NCI-H146 (cell line): Measurements from ENCODE around the gene SWT1.
A peak's percentile ranks its signal among the peaks of the same experiment; 100 is the strongest.
"Not testable (repeated sequence)": the region's sequence is repeated elsewhere in the genome, so short reads cannot be mapped to it uniquely, and the experiment has no call there.

Experiments
- DNase-seq: peaks from one replicate; lab custom pipeline; 2025; lab: John Stamatoyannopoulos, UW

SWT1 gene

DNA sequence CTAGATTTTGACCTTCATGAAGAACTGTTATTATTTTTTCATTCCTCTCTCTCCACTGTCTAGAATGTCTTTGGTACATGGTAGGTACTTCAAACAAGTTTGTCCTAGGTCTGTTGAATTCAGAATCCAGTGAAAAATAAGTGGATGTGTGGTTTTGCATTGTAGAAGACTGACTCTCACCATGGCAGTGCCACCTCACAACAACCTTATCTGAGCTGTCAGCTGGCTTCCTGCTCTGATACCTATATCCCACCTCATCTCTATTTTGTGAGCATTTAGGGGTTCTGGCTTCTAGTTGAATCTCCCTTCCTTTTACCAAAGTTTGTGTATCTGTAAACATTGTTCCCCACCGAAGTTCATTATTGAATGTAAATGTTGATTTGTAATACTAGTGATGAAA, 9.1 kb downstream of the SWT1 start:
- no peak for DNase-seq

DNA sequence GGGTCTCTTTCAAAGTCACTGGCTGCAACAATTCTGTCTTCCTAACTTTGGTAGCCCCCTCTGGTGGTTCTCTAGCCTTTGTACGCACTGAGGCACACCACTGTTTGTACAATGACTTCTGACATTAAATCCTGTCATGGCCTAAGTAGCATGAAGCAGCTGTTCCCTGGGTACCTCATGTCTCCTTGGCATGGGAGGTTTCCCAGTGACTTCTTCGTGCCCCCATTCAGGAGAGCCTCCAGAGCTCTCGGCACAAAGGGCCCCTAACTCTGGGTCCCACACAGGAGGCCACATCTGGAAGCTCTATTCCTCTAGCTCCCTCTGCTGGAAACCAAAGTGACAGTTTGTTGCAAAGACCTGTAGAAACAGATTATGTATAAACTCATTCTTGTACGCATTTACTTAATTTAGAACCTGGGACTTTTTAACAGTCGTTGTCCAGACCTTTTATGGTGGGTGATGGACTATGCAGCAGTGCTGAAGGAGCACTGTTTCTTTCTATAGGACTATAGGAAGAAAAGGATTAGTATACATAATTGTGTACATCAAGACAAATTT, 13.4 kb downstream of the SWT1 start:
- DNase-seq, result peak; percentile 58

DNA sequence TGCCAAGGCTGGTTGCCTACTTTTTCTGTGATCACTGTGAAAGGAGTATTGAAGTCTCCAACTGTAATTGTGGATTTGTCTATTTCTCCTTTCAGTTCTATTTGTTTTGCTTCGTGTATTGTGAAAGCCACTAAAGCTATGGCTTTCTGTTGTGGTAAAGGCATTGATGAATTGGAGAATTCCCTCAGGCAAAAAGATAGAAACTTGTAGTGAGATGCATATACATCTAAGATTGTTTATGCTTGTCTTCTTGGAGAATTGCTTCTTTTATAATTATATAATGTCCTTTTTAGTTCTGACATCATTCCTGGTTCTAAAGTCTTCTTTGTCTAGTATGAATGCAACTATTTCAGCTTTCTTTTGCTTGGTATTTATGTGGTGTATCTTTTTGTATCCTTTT, 36.8 kb downstream of the SWT1 start:
- DNase-seq, result no peak

DNA sequence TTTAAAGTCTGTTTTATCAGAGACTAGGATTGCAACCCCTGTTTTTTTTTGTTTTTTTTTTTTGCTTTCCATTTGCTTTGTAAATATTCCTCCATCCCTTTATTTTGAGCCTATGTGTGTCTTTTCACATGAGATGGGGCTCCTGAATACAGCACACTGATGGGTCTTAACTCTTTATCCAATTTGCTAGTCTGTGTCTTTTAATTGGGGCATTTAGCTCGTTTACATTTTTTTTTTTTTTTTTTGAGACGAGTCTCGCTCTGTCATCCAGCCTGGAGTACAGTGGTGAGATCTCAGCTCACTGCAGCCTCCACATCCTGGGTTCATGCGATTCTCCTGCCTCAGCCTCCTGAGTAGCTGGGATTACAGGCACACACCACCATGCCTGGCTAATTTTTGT, 41.7 kb downstream of the SWT1 start:
- DNase-seq, result not testable (repeated sequence)

DNA sequence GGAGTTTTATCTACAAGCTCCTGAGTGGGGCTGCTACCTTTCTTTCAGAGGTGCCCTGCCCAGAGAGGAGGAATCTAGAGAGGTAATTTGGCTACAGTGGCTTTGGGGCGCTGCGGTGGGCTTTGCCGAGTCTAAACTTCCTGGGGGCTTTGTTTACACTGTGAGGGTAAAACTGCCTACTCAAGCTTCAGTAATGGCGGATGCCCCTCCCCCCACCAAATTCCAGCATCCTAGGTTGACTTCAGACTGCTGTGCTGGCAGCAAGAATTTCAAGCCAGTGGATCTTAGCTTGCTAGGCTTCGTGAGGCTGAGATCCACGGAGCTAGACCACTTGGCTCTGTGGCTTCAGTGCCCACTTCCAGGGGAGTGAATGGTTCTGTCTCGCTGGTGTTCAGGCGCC, 43.9 kb downstream of the SWT1 start:
- DNase-seq, result no peak

GRCh38 chr1:185207170-185207569, 50.2 kb downstream of the SWT1 start:
- DNase-seq, result no peak

- DNase-seq, result no peak
Observed at GRCh38 chr1:185207980-185208602, 51.1 kb downstream of the SWT1 start.

DNA sequence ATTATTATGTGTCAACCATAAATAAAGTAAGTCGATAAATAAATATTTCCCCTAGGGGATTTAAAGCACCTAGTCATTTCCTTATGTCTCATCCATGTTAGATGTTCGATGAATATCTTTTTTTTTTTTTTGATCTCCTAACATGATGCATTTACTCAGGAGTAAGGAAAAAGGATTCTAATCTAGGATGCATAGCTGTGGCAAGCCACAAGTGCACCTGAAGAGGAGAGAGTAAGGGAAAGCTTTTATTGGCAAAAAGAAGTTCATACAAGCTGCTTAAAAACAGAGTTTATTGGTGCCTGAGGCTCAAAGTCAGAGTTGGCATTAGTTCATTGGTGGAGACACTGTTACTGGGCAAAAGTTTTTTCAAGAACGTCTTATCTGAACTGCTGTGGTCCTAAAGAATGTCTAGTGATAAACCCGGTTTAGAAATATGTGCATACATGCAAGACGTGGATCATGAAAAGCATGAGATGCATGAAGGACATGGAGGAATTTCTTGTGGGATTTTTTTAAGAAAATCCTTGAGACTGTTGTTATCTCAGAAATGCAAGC, 51.7 kb downstream of the SWT1 start:
- DNase-seq, result no peak

- DNase-seq, result not testable (repeated sequence)
Observed at GRCh38 chr1:185209357-185209756, 52.4 kb downstream of the SWT1 start.

- DNase-seq, result no peak
Observed at GRCh38 chr1:185213091-185213490, 56.1 kb downstream of the SWT1 start.

GRCh38 chr1:185215911-185216310, 58.9 kb downstream of the SWT1 start:
- no peak for DNase-seq

- DNase-seq, result no peak
Observed at GRCh38 chr1:185224132-185224531, 67.2 kb downstream of the SWT1 start.

GRCh38 chr1:185227161-185227560, 70.2 kb downstream of the SWT1 start:
- DNase-seq, result no peak

GRCh38 chr1:185228979-185229378, 72.0 kb downstream of the SWT1 start:
- DNase-seq, result no peak

DNA sequence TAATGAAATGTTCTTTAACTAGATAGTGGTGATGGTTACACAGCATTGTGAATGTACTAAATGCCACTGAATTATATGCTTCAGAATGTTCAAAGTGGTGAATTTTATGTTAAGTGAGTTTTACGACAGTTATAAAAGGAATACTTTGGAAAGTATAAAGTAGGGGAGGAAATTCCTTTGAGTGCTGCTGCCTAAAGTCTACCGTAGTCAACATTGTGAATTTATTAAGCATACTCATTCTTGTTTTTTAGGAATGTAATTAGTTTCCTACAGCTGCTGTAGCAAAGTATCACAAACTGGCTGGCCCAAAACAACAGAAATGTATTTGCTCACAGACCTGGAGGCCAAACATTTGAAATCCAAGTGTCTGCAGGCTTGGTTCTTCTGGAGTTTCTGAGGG, 73.0 kb downstream of the SWT1 start:
- no peak for DNase-seq

GRCh38 chr1:185232874-185233273, 75.9 kb downstream of the SWT1 start:
- DNase-seq, result no peak

DNA sequence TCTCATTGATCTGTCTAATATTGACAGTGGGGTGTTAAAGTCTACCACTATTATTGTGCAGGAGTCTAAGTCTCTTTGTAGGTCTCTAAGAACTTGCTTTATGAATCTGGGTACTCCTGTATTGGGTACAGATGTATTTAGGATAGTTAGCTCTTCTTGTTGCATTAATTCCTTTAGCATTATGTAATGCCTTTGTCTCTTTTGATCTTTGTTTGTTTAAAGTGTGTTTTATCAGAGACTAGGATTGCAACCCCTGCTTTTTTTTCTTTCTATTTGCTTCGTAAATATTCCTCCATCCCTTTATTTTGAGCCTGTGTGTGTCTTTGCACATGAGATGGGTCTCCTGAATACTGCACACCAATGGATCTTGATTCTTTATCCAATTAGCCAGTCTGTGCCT, 77.2 kb downstream of the SWT1 start:
- DNase-seq, result not testable (repeated sequence)

GRCh38 chr1:185237176-185237575, 80.2 kb downstream of the SWT1 start:
- not testable (repeated sequence) for DNase-seq

DNA sequence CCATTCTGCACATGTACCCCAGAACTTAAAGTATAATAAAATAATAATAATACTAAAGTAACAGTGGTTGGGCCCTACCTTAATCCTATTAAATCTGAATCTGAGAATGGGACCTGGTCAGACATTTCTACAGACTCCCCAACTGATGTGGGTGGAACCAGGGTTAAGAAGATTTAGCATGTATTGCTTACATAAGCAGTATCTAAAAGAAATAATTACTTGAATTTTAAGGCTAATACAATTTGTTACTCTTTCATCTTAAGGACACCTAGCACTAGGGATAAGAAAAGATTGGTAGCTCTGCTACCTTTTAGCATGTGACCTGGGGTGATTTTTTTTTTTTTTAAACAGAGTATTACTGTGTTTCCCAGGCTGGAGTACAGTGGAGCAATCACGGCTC, 80.7 kb downstream of the SWT1 start:
- DNase-seq, result no peak

- no peak for DNase-seq
Observed at GRCh38 chr1:185238447-185238846, 81.5 kb downstream of the SWT1 start.

- DNase-seq, result no peak
Observed at GRCh38 chr1:185239861-185240260, 82.9 kb downstream of the SWT1 start.

DNA sequence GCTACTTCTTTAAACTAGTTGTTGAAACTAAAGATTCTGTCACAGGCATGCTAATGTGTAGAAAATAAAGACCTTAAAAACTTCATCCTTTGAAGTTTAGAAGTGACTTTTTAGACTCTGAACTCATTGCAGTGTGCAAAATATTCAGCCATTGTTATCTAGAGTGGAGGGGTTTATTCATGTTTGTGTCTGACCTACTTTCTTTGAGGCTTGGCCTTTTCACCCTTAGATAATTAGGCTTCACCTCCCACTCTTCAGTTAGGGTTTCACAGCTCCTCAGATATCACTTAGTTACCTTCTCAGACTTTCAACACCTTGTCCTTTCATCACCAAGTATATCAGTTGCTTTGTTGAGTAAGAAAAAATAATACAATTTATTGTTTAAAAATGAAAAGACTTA, 84.2 kb downstream of the SWT1 start:
- no peak for DNase-seq

DNA sequence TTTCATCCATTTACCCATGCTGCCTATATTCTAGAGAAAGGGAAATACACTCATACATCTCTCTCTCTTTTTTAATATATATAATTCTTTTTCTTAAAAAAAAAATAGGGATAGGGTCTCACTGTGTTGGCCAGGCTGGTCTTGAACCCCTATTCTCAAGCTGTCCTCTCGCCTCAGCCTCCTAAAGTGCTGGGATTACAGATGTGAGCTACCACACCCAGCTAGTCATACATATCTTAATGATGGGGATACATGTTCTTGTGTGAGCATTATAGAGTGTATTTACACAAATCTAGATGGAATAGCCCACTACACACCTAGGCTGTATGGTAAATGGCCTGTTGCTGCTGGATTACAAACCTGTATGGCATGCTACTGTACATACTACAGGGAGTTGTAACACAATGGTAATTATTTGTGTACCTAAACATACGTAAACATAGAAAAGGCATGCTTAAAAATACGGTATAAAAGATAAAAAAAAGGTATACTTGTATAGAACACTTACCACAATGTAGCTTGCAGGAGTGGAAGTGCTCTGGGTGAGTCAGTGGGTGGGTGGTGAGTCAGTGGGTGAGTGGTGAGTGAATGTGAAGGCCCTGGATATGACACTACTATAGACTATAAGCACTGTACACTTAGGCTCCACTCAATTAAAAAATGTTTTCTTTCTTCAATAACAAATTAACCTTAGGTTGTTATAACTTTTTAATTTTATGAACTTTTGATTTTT, 87.2 kb downstream of the SWT1 start:
- no peak for DNase-seq
